SKM-1 (cell line): ENCODE measurements around the gene THY1.
"Not testable (repeated sequence)": the region's sequence is repeated elsewhere in the genome, so short reads cannot be mapped to it uniquely, and the experiment has no call there.

Experiments
- DNase-seq: peaks from one replicate; lab custom pipeline; 2025; ENCODE audit not compliant: unreplicated experiment; lab: John Stamatoyannopoulos, UW

Gene THY1

DNA sequence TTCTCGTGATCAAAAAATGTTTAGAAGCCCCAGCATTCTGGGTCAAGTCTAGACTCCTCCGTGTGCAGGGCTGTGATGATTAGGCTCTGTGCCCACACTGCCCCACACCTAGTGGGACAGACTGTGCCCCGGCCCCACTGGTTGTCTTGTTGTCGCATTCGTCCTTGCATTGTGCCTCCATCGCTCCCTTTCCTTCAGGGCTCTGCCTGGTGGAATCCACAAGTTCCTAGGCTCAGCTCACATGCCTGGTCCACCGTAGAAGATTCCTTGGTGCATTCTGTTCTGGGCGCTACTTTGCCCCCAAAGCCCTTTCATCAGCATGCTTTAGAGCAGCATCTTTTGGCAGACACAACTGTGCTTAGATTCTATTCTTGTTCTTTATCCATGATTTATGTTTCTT lies 23.5 kb upstream of the THY1 start:
- no peak for DNase-seq

DNA sequence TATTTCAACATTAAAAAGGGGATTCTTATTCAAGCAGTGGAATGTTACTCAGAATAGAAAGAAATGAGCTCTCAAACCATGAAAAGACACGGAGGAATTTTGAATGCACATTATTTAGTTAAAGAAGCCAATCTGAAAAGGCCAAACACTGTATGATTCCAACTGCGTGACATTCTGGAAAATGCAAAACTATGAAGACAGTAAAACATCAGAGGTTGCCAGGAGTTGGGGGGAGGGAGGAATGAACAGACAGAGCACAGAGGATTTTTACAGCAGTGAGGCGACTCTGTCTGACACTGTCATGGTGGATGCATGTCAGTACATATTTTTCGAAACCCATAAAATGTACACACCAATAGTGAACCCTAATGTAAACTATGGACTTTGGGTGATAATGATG lies 22.9 kb upstream of the THY1 start:
- DNase-seq = no peak

DNA sequence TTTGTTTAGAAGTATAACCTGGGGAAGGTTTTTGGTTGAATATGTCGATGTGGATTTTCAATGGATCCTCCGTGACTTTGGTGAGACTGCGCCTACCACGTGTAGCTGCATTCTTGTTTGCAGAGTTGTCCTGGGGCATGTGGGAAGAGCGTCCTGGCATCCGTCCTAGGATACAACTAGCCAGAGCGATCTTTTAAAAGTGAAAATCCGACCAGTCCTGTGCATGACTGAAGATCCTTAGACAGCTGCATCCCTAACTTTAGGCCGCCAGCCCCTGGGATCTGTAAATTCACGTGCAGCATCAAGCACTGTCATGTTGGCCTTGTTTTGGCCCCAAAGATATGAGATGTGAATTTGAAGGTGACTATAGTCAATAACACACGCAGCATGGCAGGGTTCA lies 22.4 kb upstream of the THY1 start:
- no peak for DNase-seq

DNA sequence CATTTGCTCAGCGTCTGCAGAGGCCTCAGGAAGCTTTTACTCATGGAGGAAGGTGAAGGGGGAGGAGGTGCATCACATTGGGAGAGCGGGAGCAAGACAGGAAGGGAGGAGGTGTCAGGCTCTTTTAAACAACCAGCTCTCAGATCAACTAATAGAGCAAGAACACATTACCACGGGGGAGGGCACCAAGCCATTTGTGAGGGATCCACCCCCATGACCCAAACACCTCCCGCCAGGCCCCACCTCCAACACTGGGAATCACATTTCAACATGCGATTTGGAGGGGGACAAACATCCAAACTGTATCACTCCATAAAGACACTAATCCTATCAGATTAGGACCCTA lies 18.9 kb upstream of the THY1 start:
- DNase-seq = no peak

DNA sequence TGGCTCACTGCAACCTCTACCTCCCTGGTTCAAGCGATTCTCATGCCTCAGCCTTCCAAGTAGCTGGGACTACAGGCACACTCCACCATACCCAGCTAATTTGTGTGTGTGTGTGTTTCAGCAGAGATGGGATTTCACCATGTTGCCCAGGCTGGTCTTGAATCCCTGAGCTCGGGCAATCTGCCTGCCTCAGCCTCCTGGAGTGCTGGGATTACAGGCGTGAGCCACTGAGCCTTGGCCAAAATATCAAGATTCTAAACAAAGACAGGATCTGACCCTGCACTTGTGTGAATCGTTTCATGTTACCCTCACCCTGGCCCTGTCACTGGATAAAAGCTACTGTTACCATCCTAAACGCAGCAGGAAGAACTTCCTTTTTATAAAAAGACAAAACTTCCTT lies 15.6 kb upstream of the THY1 start:
- DNase-seq = no peak

DNA sequence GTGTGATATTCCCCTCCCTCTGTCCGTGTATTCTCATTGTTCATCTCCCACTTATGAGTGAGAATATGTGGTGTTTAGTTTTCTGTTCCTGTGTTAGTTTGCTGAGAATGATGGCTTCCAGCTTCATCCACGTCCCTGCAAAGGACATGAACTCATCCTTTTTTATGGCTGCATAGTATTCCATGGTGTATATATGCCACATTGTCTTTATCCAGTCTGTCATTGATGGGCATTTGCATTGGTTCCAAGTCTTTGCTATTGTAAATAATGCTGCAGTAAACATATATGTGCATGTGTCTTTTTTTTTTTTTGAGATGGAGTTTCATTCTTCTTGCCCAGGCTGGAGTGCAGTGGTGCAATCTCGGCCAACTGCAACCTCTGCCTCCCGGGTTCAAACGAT lies 14.5 kb upstream of the THY1 start:
- not testable (repeated sequence) for DNase-seq

DNA sequence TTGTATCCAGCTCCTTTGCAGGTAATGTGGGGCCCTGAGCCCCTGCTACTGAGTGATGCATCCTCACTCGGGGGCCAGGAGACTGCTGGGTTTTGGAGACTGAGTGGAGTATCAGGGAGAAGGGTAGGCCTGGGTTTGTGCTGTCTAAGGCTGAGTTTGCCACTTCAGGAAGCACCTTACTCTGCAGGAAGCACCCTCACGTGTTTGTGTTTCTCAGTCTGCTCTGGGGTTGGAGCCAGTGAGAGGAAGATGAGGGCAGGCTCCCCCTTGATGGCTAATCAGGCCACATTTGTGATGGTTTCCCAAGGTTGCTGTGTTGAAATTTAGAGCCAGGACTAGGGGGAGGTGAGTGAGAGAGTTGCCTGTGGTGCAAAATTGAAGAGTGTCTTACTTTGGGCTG lies 13.7 kb upstream of the THY1 start:
- DNase-seq = no peak

DNA sequence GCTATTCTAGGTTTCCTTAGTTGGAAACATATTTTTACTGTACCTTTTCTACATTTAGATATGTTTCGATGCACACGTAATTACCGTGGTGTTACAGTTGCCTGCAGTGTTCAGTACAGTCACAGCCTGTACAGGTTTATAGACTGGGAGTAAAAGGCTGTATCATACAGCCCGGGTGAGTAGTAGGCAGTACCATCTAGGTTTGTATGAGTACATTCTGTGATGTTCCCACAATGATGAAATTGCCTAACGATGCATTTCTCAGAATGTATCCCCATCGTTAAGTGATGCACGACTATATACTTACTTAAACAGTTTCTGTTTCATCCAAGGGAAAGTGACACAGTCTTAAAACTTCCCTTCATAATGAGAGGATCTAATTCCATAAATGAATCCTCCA lies 13.1 kb upstream of the THY1 start:
- no peak for DNase-seq

DNA sequence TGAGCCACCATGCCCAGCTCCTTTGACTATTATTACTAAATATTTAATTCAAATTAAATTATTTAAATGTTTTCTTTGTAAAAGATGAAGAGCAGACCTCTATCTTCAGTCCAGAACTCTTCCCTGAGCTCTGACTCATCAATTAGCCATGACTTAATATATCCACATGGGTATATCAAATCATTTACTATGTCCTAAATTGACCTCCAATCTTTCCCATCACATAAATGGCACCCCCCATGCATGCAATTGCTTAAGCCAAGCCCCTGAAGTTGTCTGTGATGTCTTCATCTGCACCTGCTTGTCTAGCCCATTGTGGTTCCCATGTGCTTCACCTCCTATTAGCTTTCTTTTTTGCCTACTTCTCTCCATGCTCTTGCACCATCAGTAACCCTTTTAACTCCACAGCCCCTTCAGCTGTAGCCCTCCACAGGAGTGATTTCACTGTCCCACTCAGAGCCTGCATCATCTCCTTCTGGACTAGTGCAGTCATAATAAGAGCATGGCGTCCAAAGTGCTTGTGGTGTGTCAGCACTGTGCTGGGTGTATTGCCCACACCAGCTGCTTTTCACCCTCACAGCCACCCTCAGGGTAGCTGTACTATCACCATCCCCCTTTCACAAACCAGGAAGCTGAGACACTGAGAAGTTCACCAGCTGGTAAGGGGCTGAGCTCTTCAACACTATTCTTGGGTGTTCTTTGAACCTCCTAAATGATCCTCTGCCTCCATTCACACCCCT lies 11.8 kb upstream of the THY1 start:
- DNase-seq = no peak

DNA sequence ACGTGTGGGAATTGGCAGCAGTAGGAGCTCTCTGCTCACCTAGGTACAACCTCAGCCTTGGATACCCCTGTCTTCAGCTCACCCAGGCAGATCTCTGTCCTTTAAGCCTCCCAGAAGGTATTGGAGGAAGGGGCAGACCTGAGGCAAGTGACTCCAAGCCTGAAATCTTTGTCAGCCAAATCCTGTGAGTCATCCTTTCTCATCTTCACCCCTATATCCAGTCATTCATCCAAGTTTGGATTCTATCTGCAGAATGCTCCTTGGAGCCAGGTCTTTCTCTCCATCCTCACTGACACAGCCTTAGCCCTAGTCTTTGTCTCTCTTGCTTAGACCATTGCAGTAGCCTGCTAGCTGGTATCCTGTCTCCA lies 10.4 kb upstream of the THY1 start:
- DNase-seq = no peak

DNA sequence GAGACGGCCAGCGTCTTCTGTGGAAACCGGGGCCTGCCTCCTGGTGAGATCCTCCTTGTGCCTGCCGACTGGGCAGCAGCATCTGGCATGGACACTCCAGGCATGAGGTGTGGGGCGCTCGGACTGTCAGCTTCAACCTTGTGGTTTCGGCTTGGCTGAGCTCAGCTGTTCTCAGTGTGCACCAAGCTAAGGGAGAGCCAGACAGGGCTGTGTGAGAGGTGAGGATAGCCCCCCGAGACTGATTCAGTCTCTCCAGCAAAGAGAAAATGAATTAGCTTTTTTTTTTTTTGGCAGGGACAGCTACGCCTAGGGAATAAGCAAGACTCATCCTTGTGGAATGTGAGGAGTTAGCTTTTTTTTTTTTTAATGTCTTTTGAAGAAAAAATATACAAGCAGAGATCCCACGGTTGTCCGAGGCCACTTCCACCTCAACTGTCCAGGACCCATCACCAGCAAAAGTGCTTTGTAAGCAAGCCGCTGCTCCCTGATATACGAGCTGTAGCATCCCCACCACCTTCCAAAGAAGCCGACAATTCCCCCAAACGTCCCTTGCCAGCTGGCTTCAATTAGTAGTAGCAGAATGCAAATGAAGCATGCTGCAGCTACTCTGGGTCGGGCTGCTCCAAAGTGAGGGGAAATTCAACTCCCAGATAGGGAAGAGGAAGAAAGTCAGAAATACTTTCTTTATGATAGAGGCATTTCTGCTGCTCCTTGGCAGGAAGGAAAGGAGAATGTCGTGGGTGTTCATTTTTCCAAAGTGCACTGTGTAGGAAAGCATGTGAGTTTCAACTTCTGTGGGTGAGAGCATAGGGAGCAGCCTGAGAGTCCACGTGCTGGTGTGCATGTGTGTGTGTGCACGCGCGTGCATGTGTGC lies 9.7 kb upstream of the THY1 start:
- DNase-seq = no peak

DNA sequence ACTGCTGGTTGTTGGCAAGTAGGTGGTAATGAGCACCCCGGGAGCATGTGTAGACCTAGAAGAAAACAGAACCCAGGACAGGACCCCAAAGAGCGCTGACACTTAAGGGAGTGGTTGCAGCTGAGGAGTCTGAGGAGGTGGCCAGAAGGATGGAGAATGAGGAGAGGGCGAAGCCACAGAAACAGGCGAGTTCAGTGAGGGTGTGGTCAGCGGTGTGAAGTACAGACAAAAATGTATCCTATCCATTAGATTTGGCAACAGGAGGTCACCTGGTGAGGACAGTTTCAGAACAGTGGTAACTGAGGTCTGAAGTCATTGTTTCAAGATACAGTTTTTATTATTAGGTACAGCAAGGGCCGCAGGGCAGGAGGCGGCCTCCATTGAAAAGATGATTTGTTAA lies 8.6 kb upstream of the THY1 start:
- no peak for DNase-seq

DNA sequence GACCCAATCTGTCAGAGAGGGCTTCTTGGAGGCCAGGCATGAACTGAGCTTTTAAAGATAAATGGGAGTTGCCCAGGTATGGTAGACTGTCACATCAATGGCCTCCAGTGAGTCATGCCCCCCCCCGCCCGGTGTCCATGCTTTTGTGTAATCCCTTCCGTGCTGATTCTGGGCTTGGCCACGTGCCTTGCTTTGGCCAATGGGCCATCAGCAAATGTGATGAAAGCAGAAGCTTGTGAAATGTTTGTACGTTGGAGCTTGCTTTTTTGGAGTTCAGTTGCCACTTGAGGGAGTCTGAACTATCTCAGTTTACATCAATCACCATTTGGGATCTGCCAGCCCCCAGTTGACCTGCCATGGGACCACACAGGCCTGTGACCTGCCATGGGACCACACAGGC lies 4.3 kb upstream of the THY1 start:
- DNase-seq = no peak

DNA sequence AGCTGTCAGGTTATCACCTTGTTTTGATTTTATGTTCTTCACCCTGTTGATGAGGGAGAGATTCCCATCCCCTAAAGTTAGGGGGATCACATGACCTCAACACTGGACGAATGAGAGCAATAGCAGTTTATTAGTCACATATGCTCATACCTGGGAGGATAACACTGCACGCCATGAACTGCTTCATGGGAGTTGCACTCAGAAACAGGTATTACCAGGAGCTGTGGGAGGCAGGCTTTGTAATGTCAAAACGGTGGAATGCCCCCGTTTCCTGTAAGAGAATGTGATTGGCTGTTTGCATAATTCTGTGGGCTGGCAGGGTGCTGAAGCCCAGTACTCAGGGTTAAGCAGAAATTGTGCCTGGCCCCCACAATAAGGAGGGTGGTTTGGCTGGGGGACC lies 3.2 kb upstream of the THY1 start:
- no peak for DNase-seq

DNA sequence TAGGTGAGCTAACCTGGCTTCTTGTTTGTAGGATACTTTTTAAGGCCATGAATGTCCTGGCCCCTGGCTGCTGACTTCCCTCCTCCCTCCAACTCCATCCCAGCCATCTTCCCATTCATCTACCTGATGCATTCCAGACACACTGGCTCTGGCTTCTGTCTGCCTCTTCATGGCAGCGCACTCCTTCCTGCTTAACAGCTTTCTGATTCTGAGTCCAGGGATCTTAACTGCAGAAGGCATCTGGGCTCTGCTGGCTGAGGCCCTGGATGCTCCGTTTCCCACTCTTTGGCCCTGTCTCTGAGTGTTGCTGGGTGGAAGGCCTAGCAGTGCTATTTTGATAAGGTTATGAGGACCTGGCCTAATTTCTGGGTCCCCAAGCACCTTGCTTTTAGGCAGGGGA lies 1.8 kb upstream of the THY1 start:
- no peak for DNase-seq

DNA sequence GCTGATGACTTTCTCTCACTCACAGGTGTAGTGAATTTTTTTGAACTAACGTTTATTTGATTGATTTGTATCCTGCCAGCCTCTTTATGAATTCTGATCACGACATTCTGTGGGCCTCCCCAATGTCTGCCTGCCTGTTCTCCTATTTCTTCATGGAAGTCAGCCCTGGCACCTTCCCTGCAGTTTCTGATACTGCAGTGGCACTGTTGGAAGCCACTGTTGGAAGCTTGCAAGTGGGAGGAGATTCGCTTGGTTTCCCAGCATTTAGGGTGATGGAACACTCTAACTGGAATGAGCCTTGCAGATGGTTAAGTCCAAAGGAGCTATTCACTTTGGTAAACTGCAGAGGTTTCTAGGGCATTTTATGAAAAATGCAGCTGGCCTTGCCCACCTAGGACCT lies 1.3 kb upstream of the THY1 start:
- DNase-seq = no peak

DNA sequence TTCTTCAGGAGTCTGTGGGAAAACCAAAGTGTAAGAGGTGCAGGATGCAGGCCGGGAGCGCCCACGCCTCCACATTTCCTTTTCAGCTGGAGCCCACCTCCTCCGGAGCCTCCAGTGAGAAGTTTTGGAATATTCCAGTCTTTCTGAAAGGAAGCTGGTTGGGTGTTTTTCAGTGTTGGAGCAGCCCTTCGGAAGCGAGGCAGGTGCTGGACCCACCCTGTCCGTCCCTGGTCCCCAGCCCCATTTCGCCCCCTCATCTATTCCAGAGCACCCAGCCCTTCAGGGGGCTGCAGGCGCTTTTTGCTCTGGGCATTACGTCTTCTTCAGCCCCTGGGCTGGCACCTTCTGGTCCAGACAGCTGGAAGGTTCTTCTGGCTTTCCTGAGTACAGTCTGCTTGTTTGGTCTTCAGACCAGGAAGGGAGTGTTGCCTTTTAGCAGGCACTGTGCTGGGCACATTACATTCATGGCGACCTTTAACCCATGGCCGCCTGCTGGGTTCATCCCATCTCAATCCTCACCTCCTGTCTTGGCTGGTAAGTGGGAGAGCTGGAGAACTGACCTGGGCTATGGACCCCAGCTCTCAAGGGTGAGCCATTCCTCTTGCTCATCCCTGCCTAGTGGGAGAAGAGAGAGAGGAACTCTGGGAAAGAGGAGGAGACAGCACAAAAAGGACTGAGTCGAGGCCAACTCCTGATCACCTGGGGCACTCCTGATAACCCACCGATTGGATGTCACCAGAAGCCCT lies 710 bp upstream of the THY1 start:
- DNase-seq = no peak

DNA sequence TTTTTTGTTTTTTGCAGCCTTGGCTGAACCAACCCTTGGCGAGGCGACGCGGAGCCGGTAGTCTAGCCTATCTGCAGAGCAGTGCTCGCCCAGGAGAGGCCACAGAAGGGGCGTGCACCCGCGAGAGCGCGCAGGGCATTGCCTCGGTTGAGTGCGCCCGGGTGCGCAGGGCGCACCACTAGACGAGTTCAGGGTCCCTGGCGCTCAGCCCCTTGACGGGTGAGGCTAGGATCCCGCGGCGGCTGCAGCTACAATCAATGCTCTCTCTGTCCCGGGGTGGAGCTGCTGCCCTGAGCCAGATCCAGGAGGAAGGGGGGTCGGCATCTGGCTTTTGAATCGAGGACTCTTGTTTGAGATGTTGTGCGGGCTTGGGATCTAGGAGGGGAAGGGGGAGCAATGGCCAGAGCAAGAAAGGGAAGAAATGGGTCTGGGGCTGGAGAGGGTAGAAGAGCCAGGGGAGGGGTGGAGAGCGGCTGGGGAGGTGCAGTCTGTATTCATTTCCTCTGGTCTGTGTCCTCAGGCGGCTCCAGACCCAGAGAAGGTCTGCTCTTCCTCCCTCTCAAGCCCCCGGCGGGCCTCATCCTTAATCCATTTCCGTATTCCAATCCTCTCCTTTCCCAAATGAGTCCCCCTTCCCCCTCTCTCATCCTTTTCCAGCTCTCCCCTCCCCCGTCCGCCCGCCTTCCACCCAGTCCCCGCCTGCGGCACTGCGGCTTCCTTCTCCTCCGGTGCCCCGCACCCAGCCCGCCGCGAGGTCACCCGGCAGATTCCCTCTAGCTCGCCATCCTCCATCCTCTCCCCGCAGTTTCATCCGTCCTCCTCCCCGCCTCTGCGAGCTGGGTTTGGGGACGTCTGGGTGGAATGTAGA lies 797 bp downstream of the THY1 start:
- DNase-seq = no peak

DNA sequence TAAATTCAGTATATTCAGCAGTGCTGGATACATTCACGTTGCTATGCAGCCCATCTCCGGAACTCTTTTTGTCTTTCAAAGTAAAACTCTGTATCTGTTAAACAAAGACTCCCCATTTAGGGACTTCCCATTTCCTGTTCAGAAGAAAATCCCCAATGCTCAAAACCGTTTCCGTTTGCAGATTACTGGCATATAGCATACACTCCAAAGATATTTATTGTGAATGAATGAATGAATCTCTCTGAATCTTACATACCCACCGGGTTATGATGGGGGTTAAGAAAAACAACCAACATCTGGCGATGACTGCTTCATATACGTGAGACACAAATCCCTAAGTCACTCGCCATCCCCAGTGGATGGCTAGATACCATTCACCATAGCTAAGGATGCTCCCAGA lies 1.6 kb downstream of the THY1 start:
- no peak for DNase-seq

DNA sequence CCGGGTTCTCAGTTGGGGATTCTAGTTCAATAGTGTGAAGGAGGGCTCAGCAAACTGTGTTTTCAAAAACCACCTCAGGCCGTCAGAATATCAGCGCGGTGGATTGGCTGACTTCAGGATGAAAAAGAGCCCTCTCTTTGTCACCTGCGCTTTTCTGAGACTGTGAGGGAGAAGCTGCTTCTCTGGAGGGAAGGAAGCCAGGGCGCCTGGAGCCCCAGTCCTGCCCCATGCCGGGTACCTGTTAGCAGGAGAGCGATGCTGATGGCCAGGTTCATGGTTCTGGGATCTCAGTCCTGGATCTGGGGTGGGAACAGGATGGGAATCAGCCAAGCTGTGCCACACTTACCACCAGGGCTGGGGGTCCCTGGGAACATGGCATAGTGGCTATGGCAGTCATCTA lies 2.3 kb downstream of the THY1 start:
- no peak for DNase-seq

DNA sequence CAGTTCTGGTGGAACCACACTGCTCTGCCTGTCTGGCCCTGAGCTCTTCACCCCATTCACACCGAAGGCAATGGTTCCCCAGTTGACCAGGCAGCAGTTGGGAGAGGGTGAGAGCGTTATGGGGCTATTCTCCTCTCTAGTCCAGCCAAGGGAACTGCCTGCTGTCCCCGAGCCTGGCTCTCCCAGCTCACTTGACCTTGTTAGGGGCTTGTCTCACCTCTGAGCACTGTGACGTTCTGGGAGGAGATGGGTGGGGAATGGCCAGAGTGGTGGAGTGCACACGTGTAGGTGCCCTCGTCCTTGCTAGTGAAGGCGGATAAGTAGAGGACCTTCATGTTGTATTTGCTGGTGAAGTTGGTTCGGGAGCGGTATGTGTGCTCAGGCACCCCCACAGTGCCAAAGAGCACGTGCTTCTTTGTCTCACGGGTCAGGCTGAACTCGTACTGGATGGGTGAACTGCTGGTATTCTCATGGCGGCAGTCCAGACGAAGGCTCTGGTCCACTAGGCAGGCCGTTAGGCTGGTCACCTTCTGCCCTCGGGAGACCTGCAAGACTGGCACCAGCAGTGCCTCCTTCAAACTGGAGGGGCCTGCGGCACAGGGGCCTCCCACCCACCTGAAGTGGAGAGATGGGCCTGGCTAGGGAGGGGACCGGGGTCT lies 3.0 kb downstream of the THY1 start:
- DNase-seq = no peak
